Measurements from ENCODE around the gene DENND6B.

The DENND6B gene

GRCh38 chr22:50320116-50320515 is 6.7 kb downstream of the DENND6B start:
- no peak for TF ChIP-seq CTCF (IDR thresholded peaks at IDR 0.05)

DNA sequence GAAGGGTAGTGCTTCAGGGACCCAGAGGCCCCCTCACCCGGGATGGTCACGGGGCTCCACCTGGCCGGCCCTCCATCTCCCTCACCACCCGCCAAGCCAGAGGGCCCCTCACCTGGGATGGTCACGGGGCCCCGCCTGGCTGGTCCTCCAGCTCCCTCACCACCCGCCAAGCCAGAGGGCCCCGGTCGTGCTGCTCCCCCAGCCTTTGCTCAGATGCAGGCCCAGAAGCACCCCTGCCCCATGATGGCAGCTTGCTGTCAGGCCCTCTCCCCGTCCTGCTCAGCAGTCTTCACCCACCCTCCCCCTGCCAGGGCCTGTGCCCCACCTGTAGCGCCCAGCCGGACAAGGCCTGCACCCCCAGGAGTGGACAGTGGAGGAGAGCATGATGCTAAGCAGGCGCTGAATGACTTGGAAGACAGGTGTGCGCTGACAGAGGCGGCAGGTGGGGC is 7.3 kb downstream of the DENND6B start:
- TF ChIP-seq CTCF (IDR thresholded peaks at IDR 0.05): no peak

DNA sequence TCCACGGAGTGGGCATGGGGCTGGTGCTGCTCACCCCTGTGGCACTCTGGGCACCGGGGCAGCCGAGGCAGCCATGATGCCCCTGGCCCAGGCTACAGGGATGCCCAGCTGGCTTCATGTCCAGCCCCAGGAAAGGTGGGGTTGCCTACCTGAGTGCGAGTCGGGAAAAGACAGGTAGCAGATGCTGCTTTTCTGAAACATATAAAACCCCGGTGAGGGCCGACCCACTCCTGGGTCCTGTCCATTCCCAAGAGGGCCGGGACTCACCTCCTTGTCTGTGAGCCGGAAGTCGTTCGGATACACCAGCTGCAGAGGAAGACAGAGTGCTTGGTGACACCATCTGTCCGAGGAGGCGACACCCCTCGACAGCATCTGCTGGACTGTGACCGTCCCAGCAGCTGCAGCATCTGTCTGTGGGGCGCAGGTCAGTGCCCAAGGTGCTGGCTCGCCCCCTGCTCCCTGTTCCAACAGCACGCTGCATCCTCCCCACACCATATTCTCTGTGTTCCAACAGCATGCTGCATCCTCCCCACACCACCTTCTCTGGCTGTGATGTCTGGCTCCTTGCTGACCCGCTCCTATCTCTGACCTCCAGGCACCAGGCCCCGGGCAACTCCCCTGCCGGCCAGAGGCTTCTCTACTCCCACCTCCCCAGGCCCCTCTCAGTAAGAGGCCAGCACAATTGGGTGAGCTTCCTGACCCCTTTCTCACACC is 8.0 kb downstream of the DENND6B start:
- TF ChIP-seq CTCF (IDR thresholded peaks at IDR 0.05): no peak

DNA sequence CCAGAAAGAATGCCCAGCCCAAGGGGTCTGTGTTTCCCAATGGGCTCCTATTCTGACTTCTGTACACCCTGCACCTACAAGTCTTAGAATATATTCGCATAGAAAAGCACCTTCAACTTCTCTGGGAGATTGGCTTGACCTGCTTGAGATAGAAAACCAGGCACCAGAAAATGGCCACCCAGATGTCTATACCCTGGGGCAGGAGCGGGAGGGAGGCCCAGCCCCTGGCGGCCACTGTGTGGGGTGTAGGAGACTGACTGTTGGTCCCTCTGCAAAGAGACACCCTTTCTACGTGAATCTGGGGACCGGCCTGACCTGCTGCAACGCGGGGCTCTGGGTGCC is 8.5 kb downstream of the DENND6B start:
- TF ChIP-seq CTCF (IDR thresholded peaks at IDR 0.05): no peak

DNA sequence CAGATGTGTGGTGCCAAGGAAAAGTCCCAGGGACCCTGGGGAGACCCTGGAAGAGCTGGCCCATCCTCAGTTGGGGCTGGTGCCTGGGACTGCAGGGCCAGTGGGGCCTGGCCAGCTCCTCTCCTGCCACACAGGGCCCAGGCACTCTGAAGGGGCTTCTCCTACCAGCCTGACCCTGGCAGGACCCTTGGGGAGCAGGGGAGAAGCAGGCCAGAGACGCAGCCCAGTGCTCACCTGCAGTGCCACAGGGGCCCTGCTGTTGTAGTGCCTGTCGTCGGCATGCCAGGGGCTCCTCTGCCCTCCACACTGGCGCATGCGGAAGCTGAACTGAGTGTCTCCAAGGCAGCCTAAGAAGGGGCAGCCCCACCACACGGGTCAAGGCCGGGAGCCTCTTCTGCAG is 9.1 kb downstream of the DENND6B start:
- TF ChIP-seq CTCF (IDR thresholded peaks at IDR 0.05): no peak

GRCh38 chr22:50317178-50317577 is 9.6 kb downstream of the DENND6B start:
- no peak for TF ChIP-seq CTCF (IDR thresholded peaks at IDR 0.05)

DNA sequence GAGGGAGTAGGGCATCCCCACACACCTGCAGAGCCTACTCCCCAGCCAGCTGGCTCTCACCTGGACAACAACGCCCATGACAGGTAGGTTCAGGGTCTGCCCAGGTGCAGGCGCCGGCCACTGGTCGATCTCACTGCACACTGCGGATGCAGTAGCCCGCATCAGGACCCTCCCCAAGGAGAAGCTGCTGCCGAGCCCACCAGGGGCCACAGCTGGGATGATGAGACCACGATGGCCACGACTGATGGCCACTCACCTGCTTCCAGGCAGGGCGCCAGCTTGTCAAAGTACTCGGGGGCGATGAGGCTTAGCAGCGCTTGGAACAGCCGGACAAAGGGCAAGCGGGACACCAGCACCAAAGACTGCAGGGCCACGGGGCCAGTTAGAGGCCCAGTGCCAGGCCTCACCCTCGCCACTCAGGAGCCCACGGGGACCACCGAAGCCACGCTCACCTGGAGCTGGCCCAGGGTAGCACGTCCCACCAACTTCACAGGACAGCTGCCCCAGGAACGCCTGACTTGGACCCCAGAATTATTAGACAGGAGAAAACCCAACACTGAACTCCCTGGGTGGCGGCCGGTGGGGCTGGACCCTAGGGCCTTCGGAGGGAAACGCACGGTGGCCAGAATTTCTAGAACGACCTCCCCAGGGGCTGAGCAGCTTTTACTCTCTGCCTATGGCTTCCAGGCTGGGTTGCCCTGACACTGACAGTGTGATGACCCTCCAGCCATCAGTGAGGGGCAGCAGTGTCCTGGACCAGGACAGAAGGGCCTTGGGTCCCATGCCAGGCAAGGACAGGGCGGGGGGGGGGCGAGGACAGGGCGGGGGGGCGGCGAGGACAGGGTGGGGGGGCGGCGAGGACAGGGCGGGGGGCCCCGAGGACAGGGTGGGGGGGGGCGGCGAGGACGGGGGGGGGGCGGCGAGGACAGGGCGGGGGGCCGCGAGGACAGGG is 10.4 kb downstream of the DENND6B start:
- no peak for TF ChIP-seq CTCF (IDR thresholded peaks at IDR 0.05)

All from LNCAP (cell line).